ENCODE data around the gene KRTAP2-2. TPM values are rescaled to one million over a fixed set of nuclear protein-coding genes. Genes with fewer than 3 reads are reported as not detected.

The KRTAP2-2 gene
- total and polyA plus RNA-seq, 2 donors from 2014 or later: not detected

- intact Hi-C loops (cut with DNase I): no loop called here
- H3K27me3 ChIP-seq (ENCODE audit: control insufficient read depth, insufficient read depth, low read length): no peaks in the 10 kb centered on the region
- no peaks in the 10 kb centered on the region for H3K36me3 ChIP-seq (ENCODE audit: control insufficient read depth in 2 of 3, insufficient read depth in 3 of 3, low read length in 3 of 3)
- no peaks in the 10 kb centered on the region for H3K4me1 ChIP-seq (ENCODE audit: control insufficient read depth in 2 of 3, insufficient read depth in 2 of 3, low read depth in 1 of 3, low read length in 3 of 3)
- no peak for FAIRE-seq
- TF ChIP-seq, protein P1, sequence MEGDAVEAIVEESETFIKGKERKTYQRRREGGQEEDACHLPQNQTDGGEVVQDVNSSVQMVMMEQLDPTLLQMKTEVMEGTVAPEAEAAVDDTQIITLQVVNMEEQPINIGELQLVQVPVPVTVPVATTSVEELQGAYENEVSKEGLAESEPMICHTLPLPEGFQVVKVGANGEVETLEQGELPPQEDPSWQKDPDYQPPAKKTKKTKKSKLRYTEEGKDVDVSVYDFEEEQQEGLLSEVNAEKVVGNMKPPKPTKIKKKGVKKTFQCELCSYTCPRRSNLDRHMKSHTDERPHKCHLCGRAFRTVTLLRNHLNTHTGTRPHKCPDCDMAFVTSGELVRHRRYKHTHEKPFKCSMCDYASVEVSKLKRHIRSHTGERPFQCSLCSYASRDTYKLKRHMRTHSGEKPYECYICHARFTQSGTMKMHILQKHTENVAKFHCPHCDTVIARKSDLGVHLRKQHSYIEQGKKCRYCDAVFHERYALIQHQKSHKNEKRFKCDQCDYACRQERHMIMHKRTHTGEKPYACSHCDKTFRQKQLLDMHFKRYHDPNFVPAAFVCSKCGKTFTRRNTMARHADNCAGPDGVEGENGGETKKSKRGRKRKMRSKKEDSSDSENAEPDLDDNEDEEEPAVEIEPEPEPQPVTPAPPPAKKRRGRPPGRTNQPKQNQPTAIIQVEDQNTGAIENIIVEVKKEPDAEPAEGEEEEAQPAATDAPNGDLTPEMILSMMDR (IDR thresholded peaks at IDR 0.05; ENCODE audit: borderline replicate concordance, extremely low read depth, insufficient read depth): no peak
- H3K27ac ChIP-seq (ENCODE audit: low read depth in 2 of 2, low read length in 2 of 2): no peak overlapping the region
- no peak overlapping the region for H3K4me3 ChIP-seq (ENCODE audit: low read length in 3 of 3)
- no peak for DNase-seq
- peaks cover 0 to 9% (median 0%) of the 10 kb centered on the region in 3 donors for H3K9me3 ChIP-seq (ENCODE audit: control insufficient read depth in 2 of 3, insufficient read depth in 1 of 3, low read length in 3 of 3)
- H3K9ac ChIP-seq (ENCODE audit: low read length in 3 of 3): no peak overlapping the region
These were observed 30.3 kb downstream of the KRTAP2-2 start for GRCh38 chr17:41024697-41025096.

GRCh38 chr17:41020336-41020735 lies 34.7 kb downstream of the KRTAP2-2 start:
- peaks cover 0 to 9% (median 0%) of the 10 kb centered on the region in 3 donors for H3K9me3 ChIP-seq (ENCODE audit: control insufficient read depth in 2 of 3, insufficient read depth in 1 of 3, low read length in 3 of 3)
- H3K9ac ChIP-seq (ENCODE audit: low read length in 3 of 3): no peak overlapping the region
- TF ChIP-seq, protein P1 (IDR thresholded peaks at IDR 0.05; ENCODE audit: borderline replicate concordance, extremely low read depth, insufficient read depth): no peak
- FAIRE-seq (no peak), DNase-seq (no peak)
- no peaks in the 10 kb centered on the region for H3K27me3 ChIP-seq (ENCODE audit: control insufficient read depth, insufficient read depth, low read length)
- no peaks in the 10 kb centered on the region for H3K36me3 ChIP-seq (ENCODE audit: control insufficient read depth in 2 of 3, insufficient read depth in 3 of 3, low read length in 3 of 3)
- no peak overlapping the region for H3K27ac ChIP-seq (ENCODE audit: low read depth in 2 of 2, low read length in 2 of 2)
- intact Hi-C loops (cut with DNase I): no loop called here
- H3K4me1 ChIP-seq (ENCODE audit: control insufficient read depth in 2 of 3, insufficient read depth in 2 of 3, low read depth in 1 of 3, low read length in 3 of 3): no peaks in the 10 kb centered on the region
- H3K4me3 ChIP-seq (ENCODE audit: low read length in 3 of 3): no peak overlapping the region

- no peaks in the 10 kb centered on the region for H3K4me1 ChIP-seq (ENCODE audit: control insufficient read depth in 2 of 3, insufficient read depth in 2 of 3, low read depth in 1 of 3, low read length in 3 of 3)
- H3K27ac ChIP-seq (ENCODE audit: low read depth in 2 of 2, low read length in 2 of 2): no peak overlapping the region
- no peak overlapping the region for H3K9ac ChIP-seq (ENCODE audit: low read length in 3 of 3)
- H3K9me3 ChIP-seq (ENCODE audit: control insufficient read depth in 2 of 3, insufficient read depth in 1 of 3, low read length in 3 of 3): peaks cover 0 to 9% (median 0%) of the 10 kb centered on the region in 3 donors
- no peak overlapping the region for H3K4me3 ChIP-seq (ENCODE audit: low read length in 3 of 3)
- TF ChIP-seq, protein P1 (IDR thresholded peaks at IDR 0.05; ENCODE audit: borderline replicate concordance, extremely low read depth, insufficient read depth): no peak
- FAIRE-seq (no peak), DNase-seq (no peak)
- H3K36me3 ChIP-seq (ENCODE audit: control insufficient read depth in 2 of 3, insufficient read depth in 3 of 3, low read length in 3 of 3): no peaks in the 10 kb centered on the region
- H3K27me3 ChIP-seq (ENCODE audit: control insufficient read depth, insufficient read depth, low read length): no peaks in the 10 kb centered on the region
- intact Hi-C loops (cut with DNase I): no loop called here
These were observed 35.6 kb downstream of the KRTAP2-2 start for GRCh38 chr17:41019415-41019814.

- H3K9me3 ChIP-seq (ENCODE audit: control insufficient read depth in 2 of 3, insufficient read depth in 1 of 3, low read length in 3 of 3): peaks cover 0 to 9% (median 0%) of the 10 kb centered on the region in 3 donors
- H3K27me3 ChIP-seq (ENCODE audit: control insufficient read depth, insufficient read depth, low read length): no peaks in the 10 kb centered on the region
- FAIRE-seq (no peak), DNase-seq (no peak)
- TF ChIP-seq, protein P1 (IDR thresholded peaks at IDR 0.05; ENCODE audit: borderline replicate concordance, extremely low read depth, insufficient read depth): no peak
- H3K4me3 ChIP-seq (ENCODE audit: low read length in 3 of 3): no peak overlapping the region
- no peaks in the 10 kb centered on the region for H3K36me3 ChIP-seq (ENCODE audit: control insufficient read depth in 2 of 3, insufficient read depth in 3 of 3, low read length in 3 of 3)
- no peaks in the 10 kb centered on the region for H3K4me1 ChIP-seq (ENCODE audit: control insufficient read depth in 2 of 3, insufficient read depth in 2 of 3, low read depth in 1 of 3, low read length in 3 of 3)
- no peak overlapping the region for H3K9ac ChIP-seq (ENCODE audit: low read length in 3 of 3)
- intact Hi-C loops (cut with DNase I): no loop called here
- no peak overlapping the region for H3K27ac ChIP-seq (ENCODE audit: low read depth in 2 of 2, low read length in 2 of 2)
These were observed 36.5 kb downstream of the KRTAP2-2 start for GRCh38 chr17:41018541-41018940.
